ENCODE measurements around the gene HIVEP2.

HIVEP2 gene

GRCh38 chr6:142749556-142749955 lies 195.4 kb downstream of the HIVEP2 start:
- no peak for TF ChIP-seq CTCF (IDR thresholded peaks at IDR 0.05)

- peak; percentile 27; the same call in 1 of the 2 replicates for TF ChIP-seq CTCF (IDR thresholded peaks at IDR 0.05)
Measured at GRCh38 chr6:142746524-142746923, 198.5 kb downstream of the HIVEP2 start.

GRCh38 chr6:142744836-142745235 lies 200.1 kb downstream of the HIVEP2 start:
- TF ChIP-seq CTCF (IDR thresholded peaks at IDR 0.05) = no peak

GRCh38 chr6:142740449-142740848 lies 204.5 kb downstream of the HIVEP2 start:
- TF ChIP-seq CTCF (IDR thresholded peaks at IDR 0.05) = no peak

DNA sequence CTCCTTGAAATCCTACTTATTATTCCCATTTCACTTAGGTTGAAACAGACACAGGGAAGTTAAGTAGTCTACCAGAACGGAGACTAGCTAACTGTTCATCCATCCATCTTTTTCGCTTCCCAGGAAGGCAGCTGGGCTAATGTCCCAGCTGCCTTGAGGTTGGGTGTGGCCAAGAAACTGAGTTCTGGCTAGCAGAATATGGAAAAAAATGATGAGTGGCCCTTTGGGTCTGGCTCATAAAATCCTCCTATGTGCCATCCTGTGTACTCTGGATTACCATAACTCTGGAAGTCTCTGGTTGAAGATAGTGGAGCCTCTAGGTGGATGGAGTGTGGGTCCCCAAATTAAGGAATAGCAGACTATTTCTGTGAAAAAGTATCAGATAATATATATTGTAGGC lies 206.2 kb downstream of the HIVEP2 start:
- TF ChIP-seq CTCF (IDR thresholded peaks at IDR 0.05) = no peak

- TF ChIP-seq CTCF (IDR thresholded peaks at IDR 0.05) = no peak
Measured at GRCh38 chr6:142738035-142738396, 207.0 kb downstream of the HIVEP2 start.

- TF ChIP-seq CTCF (IDR thresholded peaks at IDR 0.05) = no peak
Measured at GRCh38 chr6:142737368-142738034, 207.5 kb downstream of the HIVEP2 start.

GRCh38 chr6:142735204-142735603 lies 209.8 kb downstream of the HIVEP2 start:
- no peak for TF ChIP-seq CTCF (IDR thresholded peaks at IDR 0.05)

Measured in LNCAP (cell line).